ENCODE data around the gene ZC3H14.

ZC3H14 gene

DNA sequence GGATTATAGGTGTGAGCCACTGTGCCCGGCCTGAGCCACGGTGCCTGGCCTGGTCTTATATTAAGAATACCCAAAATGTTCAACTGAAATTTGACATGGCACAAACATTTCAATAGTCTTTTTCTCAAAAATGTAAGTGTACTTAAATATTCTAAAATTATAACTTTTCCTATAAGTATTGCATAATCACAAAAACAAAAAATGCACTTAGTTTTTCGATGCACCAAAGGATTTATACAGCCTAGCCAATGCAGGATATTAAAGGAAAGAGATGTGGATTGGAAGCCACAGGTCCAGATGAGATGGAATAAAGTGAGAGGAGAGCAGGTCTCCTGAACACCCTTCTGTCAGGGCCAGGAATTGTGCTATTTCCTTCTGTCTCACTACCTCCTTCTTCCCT is 62.8 kb downstream of the ZC3H14 start:
- H2AFZ ChIP-seq (ENCODE audit: low read depth, low read length), result no peak overlapping the region
- no peaks in the 10 kb centered on the region for H3K4me1 ChIP-seq (ENCODE audit: insufficient read depth, low read length)
- H3K9ac ChIP-seq (ENCODE audit: low read depth, low read length), result no peak overlapping the region
- no peaks in the 10 kb centered on the region for H4K20me1 ChIP-seq (ENCODE audit: insufficient read depth, low read length)
- no peak overlapping the region for H3K27ac ChIP-seq (ENCODE audit: low read length)
- no peaks in the 10 kb centered on the region for H3K79me2 ChIP-seq (ENCODE audit: insufficient read depth, low read length)
- no peak overlapping the region for H3K4me2 ChIP-seq (ENCODE audit: insufficient read depth, low read length)
- H3K9me3 ChIP-seq (ENCODE audit: insufficient read depth, low read length, severe bottlenecking), result no peaks in the 10 kb centered on the region
- peaks cover 22% of the 10 kb centered on the region; the same call in 1 of the 2 replicates for H3K36me3 ChIP-seq (ENCODE audit: insufficient read depth, low read length)
- ATAC-seq (ENCODE audit: insufficient read depth, low read depth) (no peak), DNase-seq (no peak)
- TF ChIP-seq EZH2 (IDR thresholded peaks at IDR 0.05; ENCODE audit: borderline replicate concordance, low read depth, low read length, severe bottlenecking) (no peak), CTCF (IDR thresholded peaks at IDR 0.05; ENCODE audit: borderline replicate concordance, extremely low read depth, low read length, poor library complexity, severe bottlenecking) (no peak)
- no peaks in the 10 kb centered on the region for H3K27me3 ChIP-seq (ENCODE audit: insufficient read depth, low read length, poor library complexity)
- H3K4me3 ChIP-seq (ENCODE audit: low read depth in 1 of 2, low read length in 2 of 2), result no peak overlapping the region

DNA sequence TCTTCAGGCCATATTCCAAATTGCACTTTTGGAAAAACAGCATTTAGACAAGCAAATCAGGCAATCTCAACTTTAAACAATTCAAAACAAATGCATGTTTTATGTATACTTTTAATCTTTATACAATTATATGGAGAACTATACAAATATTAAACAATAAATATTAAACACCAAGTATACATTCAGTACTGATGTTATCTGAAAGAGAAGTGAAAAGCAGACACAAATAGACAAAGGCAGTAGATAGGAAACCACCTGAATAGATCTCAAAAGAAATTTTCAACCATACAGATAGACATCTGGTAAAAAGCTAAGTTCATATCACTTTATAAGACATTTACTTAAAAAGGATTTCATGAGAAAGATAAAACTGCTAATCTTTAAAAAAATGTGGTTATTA is 65.2 kb downstream of the ZC3H14 start:
- H3K4me2 ChIP-seq (ENCODE audit: insufficient read depth, low read length), result no peak overlapping the region
- no peak overlapping the region for H3K9ac ChIP-seq (ENCODE audit: low read depth, low read length)
- no peak overlapping the region for H3K27ac ChIP-seq (ENCODE audit: low read length)
- no peak overlapping the region for H2AFZ ChIP-seq (ENCODE audit: low read depth, low read length)
- H3K36me3 ChIP-seq (ENCODE audit: insufficient read depth, low read length), result peaks cover 14% of the 10 kb centered on the region; the same call in 1 of the 2 replicates
- H3K27me3 ChIP-seq (ENCODE audit: insufficient read depth, low read length, poor library complexity), result no peaks in the 10 kb centered on the region
- no peak for TF ChIP-seq EZH2 (IDR thresholded peaks at IDR 0.05; ENCODE audit: borderline replicate concordance, low read depth, low read length, severe bottlenecking)
- TF ChIP-seq CTCF (IDR thresholded peaks at IDR 0.05; ENCODE audit: borderline replicate concordance, extremely low read depth, low read length, poor library complexity, severe bottlenecking), result no peak
- no peaks in the 10 kb centered on the region for H3K9me3 ChIP-seq (ENCODE audit: insufficient read depth, low read length, severe bottlenecking)
- no peak for ATAC-seq (ENCODE audit: insufficient read depth, low read depth)
- no peaks in the 10 kb centered on the region for H3K4me1 ChIP-seq (ENCODE audit: insufficient read depth, low read length)
- no peaks in the 10 kb centered on the region for H3K79me2 ChIP-seq (ENCODE audit: insufficient read depth, low read length)
- no peak for DNase-seq
- no peaks in the 10 kb centered on the region for H4K20me1 ChIP-seq (ENCODE audit: insufficient read depth, low read length)
- H3K4me3 ChIP-seq (ENCODE audit: low read depth in 1 of 2, low read length in 2 of 2), result no peak overlapping the region

- Histone ChIP-seq H3K4me3 (ENCODE audit: low read depth in 1 of 2, low read length in 2 of 2) (no peak overlapping the region), H4K20me1 (ENCODE audit: insufficient read depth, low read length) (no peaks in the 10 kb centered on the region), H3K27ac (ENCODE audit: low read length) (no peak overlapping the region), H3K79me2 (ENCODE audit: insufficient read depth, low read length) (no peaks in the 10 kb centered on the region), H3K9ac (ENCODE audit: low read depth, low read length) (no peak overlapping the region), H3K27me3 (ENCODE audit: insufficient read depth, low read length, poor library complexity) (no peaks in the 10 kb centered on the region), H3K36me3 (ENCODE audit: insufficient read depth, low read length) (peaks cover 14% of the 10 kb centered on the region; the same call in 1 of the 2 replicates), H3K4me2 (ENCODE audit: insufficient read depth, low read length) (no peak overlapping the region), H3K9me3 (ENCODE audit: insufficient read depth, low read length, severe bottlenecking) (no peaks in the 10 kb centered on the region), H2AFZ (ENCODE audit: low read depth, low read length) (no peak overlapping the region), H3K4me1 (ENCODE audit: insufficient read depth, low read length) (no peaks in the 10 kb centered on the region)
- TF ChIP-seq CTCF (IDR thresholded peaks at IDR 0.05; ENCODE audit: borderline replicate concordance, extremely low read depth, low read length, poor library complexity, severe bottlenecking) (no peak), EZH2 (IDR thresholded peaks at IDR 0.05; ENCODE audit: borderline replicate concordance, low read depth, low read length, severe bottlenecking) (no peak)
- DNase-seq (no peak), ATAC-seq (ENCODE audit: insufficient read depth, low read depth) (no peak)
These were observed 65.6 kb downstream of the ZC3H14 start for GRCh38 chr14:88628462-88628861.

DNA sequence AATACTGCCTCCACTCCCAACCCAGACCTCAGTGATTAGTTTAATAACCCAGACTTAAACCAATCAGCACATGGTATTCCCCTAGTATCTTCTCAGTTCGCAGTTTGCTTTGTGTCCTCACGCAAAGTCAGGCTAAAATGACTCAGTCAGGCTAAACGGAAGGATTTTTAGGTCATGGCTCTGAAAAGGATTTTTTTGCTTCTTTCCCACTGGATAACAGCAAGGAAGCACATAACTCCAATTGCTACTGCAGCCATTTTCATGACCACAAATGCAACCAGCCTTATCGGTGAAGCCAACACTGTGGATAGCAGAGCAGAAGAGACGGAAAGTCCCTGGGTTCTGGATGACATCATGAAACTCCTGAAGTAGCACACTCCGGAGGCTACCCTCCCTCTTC is 67.7 kb downstream of the ZC3H14 start:
- Histone ChIP-seq H3K9me3 (ENCODE audit: insufficient read depth, low read length, severe bottlenecking) (no peaks in the 10 kb centered on the region), H3K4me2 (ENCODE audit: insufficient read depth, low read length) (no peak overlapping the region), H3K79me2 (ENCODE audit: insufficient read depth, low read length) (no peaks in the 10 kb centered on the region), H2AFZ (ENCODE audit: low read depth, low read length) (no peak overlapping the region), H3K36me3 (ENCODE audit: insufficient read depth, low read length) (peaks cover 5% of the 10 kb centered on the region; the same call in 1 of the 2 replicates), H4K20me1 (ENCODE audit: insufficient read depth, low read length) (no peaks in the 10 kb centered on the region), H3K27me3 (ENCODE audit: insufficient read depth, low read length, poor library complexity) (no peaks in the 10 kb centered on the region), H3K4me1 (ENCODE audit: insufficient read depth, low read length) (no peaks in the 10 kb centered on the region), H3K4me3 (ENCODE audit: low read depth in 1 of 2, low read length in 2 of 2) (no peak overlapping the region), H3K27ac (ENCODE audit: low read length) (no peak overlapping the region), H3K9ac (ENCODE audit: low read depth, low read length) (no peak overlapping the region)
- no peak for DNase-seq
- no peak for ATAC-seq (ENCODE audit: insufficient read depth, low read depth)
- TF ChIP-seq EZH2 (IDR thresholded peaks at IDR 0.05; ENCODE audit: borderline replicate concordance, low read depth, low read length, severe bottlenecking) (no peak), CTCF (IDR thresholded peaks at IDR 0.05; ENCODE audit: borderline replicate concordance, extremely low read depth, low read length, poor library complexity, severe bottlenecking) (no peak)

Measured in DND-41 (cell line).